ENCODE measurements around the gene ZNF106. TPM values are rescaled to one million over a fixed set of nuclear protein-coding genes. Genes with fewer than 3 reads are reported as not detected.

Gene ZNF106
- polyA plus RNA-seq, 4 donors = 41.5 to 52.7 (median 50.6) TPM

DNA sequence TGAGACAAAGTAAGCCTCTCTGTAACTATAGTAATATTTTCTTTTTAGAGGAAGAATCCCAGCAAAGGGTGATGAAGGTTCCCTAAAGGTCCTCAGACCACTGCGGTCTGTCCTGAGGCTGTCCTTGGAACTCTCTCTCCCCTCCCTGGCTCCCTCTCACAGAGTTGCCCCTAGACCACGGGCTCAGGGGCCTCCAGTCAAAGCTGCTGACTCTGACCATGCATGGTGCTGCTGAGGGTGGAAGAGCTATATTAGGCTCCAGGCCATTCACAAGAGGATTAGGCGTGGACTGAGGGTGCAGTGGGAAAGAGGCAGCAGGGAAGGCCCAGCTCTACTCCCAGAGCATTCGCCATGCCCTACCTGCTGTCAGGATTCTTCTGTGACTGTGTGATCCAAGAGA, 117.0 kb downstream of the ZNF106 start:
- DNase-seq (ENCODE audit: low read depth in 4 of 4, low spot score in 2 of 4) = no peak

GRCh38 chr15:42373274-42373673, 117.7 kb downstream of the ZNF106 start:
- no peak for DNase-seq (ENCODE audit: low read depth in 4 of 4, low spot score in 2 of 4)

DNA sequence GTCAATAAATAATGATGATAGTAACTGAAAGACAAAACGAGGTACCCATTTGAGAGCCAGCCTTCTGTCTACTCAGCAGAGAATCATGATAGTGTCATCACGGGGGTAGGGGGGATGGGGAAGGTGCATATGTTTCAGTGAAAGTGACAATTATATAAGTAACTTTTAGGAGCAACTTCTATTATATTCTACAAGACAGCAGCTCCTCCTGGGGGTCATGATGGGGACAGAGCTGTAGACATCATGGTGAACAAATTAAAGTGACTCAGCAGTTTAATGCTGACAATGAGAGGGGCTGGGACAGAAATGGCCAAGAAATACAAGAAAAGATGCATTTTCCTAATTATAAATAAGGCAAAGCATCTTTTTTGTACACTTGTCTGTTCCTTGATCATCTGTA, 119.8 kb downstream of the ZNF106 start:
- DNase-seq (ENCODE audit: low read depth in 4 of 4, low spot score in 2 of 4) = no peak

DNA sequence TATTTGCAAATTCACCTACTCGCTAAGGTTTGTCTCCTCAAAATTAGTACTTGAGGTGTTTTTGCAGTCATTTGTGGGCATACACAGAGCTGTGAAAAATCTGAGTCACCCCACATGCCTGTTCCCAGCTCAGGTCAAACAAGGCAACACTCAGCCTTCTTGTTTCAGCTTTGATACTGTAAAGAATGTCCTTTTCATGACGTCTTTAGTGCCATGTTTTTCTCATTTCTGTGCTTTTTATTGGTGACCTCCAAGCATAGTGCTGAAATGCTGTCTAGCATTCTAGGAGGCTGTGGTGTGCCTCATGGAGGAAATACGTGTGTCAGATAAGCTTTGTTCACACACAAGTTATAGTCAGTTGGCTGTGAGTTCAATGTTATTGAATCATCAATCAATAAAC, 122.8 kb downstream of the ZNF106 start:
- no peak for DNase-seq (ENCODE audit: low read depth in 4 of 4, low spot score in 2 of 4)

- no peak for DNase-seq (ENCODE audit: low read depth in 4 of 4, low spot score in 2 of 4)
Measured at GRCh38 chr15:42367041-42367440, 123.9 kb downstream of the ZNF106 start.

GRCh38 chr15:42365921-42366550, 124.9 kb downstream of the ZNF106 start:
- no peak for DNase-seq (ENCODE audit: low read depth in 4 of 4, low spot score in 2 of 4)

GRCh38 chr15:42364529-42364928, 126.4 kb downstream of the ZNF106 start:
- DNase-seq (ENCODE audit: low read depth in 4 of 4, low spot score in 2 of 4) = no peak

- DNase-seq (ENCODE audit: low read depth in 4 of 4, low spot score in 2 of 4) = no peak
Measured at GRCh38 chr15:42363942-42364341, 127.0 kb downstream of the ZNF106 start.

GRCh38 chr15:42363487-42363886, 127.5 kb downstream of the ZNF106 start:
- DNase-seq (ENCODE audit: low read depth in 4 of 4, low spot score in 2 of 4) = no peak

Other genes with a start within 250 kb of the ZNF106 start
- 10 to 100 TPM; 20.0 to 34.4 (median 28.2) TPM for gene GANC, start 217.9 kb downstream of the ZNF106 start, polyA plus RNA-seq (ENCODE audit: insufficient read length in 4 of 4)
- 10 to 100 TPM; 47.7 to 61.0 (median 58.8) TPM for gene TMEM87A, start 217.7 kb downstream of the ZNF106 start, polyA plus RNA-seq (ENCODE audit: insufficient read length in 4 of 4)
- gene CAPN3, start 131.6 kb downstream of the ZNF106 start, polyA plus RNA-seq (ENCODE audit: insufficient read length in 4 of 4) = 10 to 100 TPM; 17.2 to 32.5 (median 28.8) TPM
- gene SNAP23, start 4.5 kb upstream of the ZNF106 start, polyA plus RNA-seq (ENCODE audit: insufficient read length in 4 of 4) = 100 to 1,000 TPM in 2 of 4 donors, 10 to 100 TPM in 2; 83.2 to 112 (median 104) TPM
- gene LRRC57, start 57.7 kb upstream of the ZNF106 start, polyA plus RNA-seq (ENCODE audit: insufficient read length in 4 of 4) = 10 to 100 TPM; 17.5 to 24.2 (median 22.3) TPM
- gene HAUS2, start 57.7 kb upstream of the ZNF106 start, polyA plus RNA-seq (ENCODE audit: insufficient read length in 4 of 4) = 10 to 100 TPM; 20.0 to 26.5 (median 23.6) TPM
- 10 to 100 TPM in 2 of 4 donors, 1 to 10 TPM in 2; 6.7 to 15.3 (median 11.2) TPM for gene STARD9, start 84.5 kb upstream of the ZNF106 start, polyA plus RNA-seq (ENCODE audit: insufficient read length in 4 of 4)
- 10 to 100 TPM; 15.5 to 25.8 (median 20.7) TPM for gene CDAN1, start 246.0 kb upstream of the ZNF106 start, polyA plus RNA-seq (ENCODE audit: insufficient read length in 4 of 4)